OCI-LY1 (cell line): ENCODE results near the gene ROBO1.

Experiments used
- CTCF ChIP-seq: fragments of 200-600 bp; sonication (generic), shearing (Covaris generic); IDR thresholded peaks from 2 replicates; pipeline ENCODE4 v1.5.1; 2017; ENCODE audit warnings: mild to moderate bottlenecking, antibody characterized with exemption, low read length, moderate library complexity, mixed read lengths
- EZH2 ChIP-seq: fragments of 200-600 bp; sonication (generic), shearing (Covaris generic); IDR thresholded peaks from 2 replicates; pipeline ENCODE4 v1.8.0; 2017; ENCODE audit warnings: borderline replicate concordance, mixed run types, mild to moderate bottlenecking, antibody characterized with exemption, low read length, moderate library complexity, mixed read lengths

GRCh38 chr3:78717041-78717440 is 1050.8 kb downstream of the ROBO1 start:
- TF ChIP-seq CTCF = no peak
- TF ChIP-seq EZH2 = no peak
